GM11168 (cell line): Measurements from ENCODE around the gene TRIM74.
"Not testable (repeated sequence)": the region's sequence is repeated elsewhere in the genome, so short reads cannot be mapped to it uniquely, and the experiment has no call there.

Experiments
- in situ Hi-C: fragments of 300-500 bp; cut with MboI; formaldehyde crosslinking; loops from one replicate; pipeline ENCODE4 v1.12.0; 2022; ENCODE audit warnings: low sequenced_read_pairs; ENCODE audit not compliant: unreplicated experiment

The TRIM74 gene

GRCh38 chr7:72960626-72961345, 8.5 kb downstream of the TRIM74 start:
- in situ Hi-C loops, result not testable (repeated sequence)

- in situ Hi-C loops, result not testable (repeated sequence)
These were observed 9.2 kb downstream of the TRIM74 start for GRCh38 chr7:72960029-72960428.

- in situ Hi-C loops, result not testable (repeated sequence)
These were observed 14.6 kb downstream of the TRIM74 start for GRCh38 chr7:72954563-72955198.

DNA sequence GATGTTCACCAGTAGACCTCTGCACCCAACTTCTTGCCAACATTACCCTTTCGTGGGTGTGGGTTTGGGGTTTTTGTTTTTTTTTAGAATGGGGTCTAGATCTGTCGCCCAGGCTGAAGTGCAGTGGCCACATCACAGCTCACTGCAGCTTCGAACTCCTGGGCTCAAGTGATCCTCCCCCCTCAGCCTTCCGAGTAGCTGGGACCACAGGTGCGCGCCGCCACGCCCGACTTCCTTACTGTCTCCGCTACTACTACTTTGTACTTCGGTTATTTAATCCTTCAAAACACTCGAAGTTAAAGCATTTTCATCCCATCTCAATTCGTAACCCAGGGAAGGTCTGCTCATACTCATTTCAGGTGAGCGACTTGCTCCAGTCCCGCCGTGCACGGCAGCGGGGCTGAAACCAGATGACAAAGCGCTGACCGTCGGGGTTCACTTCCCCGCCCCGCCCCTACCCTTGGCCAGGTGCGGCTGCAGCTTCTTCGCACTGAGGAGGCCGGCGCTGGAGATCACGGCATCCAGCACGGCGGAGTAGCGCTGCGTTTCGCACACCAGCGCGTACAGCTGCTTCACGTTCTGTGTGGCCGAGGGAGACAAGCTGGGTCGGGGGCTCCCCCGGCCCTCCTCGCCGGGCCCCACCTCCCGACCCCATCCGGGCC, 15.2 kb downstream of the TRIM74 start:
- in situ Hi-C loops, result not testable (repeated sequence)

DNA sequence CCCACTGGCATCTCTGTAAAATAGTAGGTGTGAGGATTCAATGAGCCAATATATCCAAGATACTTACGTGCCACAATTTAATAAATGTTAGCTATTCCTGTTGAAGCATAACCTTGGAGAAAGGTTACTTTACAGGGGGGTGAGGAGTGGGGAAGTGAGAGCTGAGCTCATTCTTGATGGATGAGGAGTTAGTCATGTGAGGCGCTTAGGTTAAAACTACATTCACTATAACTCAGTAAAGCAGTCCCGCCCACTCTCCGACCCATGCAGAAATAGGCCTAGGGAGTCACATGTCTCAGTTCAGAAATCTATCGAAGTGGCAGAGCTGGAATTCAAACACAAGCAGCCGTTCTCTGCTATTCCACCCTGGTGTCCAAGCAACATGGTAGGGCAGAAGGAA, 18.8 kb downstream of the TRIM74 start:
- in situ Hi-C loops, result not testable (repeated sequence)

GRCh38 chr7:72949686-72950085, 19.6 kb downstream of the TRIM74 start:
- in situ Hi-C loops, result not testable (repeated sequence)

DNA sequence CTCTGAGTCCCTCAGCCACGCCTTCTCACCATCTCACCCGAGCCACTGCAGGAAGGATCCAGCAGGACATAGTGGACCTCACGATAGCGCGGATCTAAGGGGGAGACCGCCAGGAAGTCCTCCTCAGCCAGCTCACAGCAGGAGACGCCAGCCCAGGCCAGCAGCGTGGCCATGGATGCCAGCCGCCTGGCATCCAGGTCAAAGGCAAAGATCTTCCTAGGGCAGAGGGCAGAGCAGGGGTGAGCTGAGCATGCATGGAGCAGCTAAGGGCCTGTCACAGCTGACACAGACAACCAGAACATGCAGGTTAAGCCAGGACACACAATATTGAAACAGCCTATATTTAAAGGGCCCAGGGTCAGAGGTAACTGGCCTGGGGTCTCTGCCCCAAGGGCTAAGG, 20.0 kb downstream of the TRIM74 start:
- in situ Hi-C loops, result not testable (repeated sequence)

DNA sequence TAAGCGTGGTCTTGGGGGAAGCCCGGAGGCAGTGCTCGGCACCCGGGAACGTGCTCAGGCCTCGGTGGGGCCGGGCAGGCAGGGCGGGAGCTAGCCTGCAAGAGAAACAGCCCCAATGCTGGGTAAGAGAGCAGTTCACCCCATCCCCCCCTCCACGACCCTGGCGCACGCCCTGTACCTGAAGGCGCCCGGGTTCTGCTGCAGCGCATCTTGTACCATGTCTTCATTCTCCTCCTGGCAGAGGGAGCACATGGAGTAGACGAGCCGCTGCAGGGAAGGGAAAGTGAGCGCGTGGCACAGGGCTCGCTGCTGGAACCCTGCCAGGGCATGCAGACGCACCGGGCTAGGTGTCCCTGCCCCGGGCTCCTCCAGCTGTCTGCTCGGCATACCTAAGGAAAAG, 20.6 kb downstream of the TRIM74 start:
- in situ Hi-C loops, result not testable (repeated sequence)

DNA sequence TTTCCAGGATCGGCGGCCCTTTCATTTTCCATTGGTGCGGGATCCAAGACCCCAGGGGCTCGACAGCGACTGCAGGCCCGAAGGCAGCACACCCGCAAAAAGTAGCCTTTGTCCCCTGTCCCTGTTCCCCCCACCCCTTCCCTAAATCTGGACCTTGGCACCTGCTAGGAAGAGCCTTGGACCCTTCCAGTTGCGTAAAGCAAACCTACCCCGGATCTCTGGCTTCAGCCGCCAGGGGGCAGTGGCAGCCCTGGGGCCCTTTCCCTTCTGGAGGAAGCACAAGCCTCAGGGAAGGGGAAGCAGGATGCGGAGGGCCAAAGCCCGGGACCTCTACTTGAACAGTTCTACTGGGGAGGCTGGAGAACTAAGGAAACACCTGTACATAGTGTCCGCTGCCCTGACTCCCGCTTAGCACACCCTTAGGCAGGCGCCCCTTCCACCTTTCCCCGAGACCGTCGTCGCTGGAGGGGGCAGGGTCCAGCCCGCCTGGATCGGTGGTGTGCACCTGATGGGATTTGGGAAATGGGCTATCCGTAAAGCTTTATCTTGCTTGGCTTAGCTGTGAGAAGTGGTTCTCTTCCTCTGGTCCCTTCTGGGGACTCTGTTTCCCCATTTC, 23.0 kb downstream of the TRIM74 start:
- in situ Hi-C loops, result not testable (repeated sequence)

- in situ Hi-C loops, result not testable (repeated sequence)
These were observed 23.7 kb downstream of the TRIM74 start for GRCh38 chr7:72945597-72945996.

DNA sequence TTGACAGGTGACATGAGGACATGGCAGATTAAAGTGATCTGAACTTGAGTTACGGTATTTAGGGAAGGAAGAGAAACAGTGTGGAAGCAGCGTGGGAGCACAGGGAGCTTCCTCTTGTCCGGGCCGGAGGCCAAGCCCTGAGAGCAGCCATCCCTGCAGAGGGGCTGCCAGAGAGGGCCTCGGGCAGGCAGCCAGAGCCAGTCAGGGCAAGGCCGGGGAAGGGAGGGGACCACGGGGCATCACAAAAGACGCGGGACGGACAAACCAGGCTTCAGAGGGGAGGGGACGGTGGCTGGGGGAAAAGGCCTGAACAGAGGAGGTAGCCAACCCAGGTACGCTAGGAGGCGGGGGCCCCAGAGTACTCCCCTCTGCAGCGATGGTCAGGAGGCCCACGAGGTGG, 24.3 kb downstream of the TRIM74 start:
- in situ Hi-C loops, result not testable (repeated sequence)

GRCh38 chr7:72942956-72943355, 26.3 kb downstream of the TRIM74 start:
- in situ Hi-C loops, result not testable (repeated sequence)

- in situ Hi-C loops, result not testable (repeated sequence)
These were observed 27.1 kb downstream of the TRIM74 start for GRCh38 chr7:72942022-72942705.

DNA sequence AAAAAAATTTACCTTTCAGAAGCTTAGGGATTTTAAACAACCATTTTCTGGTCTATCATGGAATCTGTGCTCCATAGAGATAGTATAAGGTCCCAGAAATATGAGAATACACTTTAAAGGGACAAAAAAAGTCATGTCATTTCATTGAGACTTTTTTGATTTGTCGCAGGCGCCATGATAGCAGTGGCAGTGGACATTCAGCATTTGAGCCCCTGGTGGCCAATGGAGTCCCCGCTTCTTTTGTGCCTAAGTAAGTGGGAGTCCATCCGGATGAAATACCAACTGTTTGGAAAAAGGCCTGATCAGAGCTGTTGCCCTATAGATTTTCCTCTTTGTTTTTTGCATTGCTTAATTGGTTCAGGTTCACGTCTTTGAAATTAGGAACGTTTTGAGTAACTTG, 41.0 kb downstream of the TRIM74 start:
- in situ Hi-C loops, result not testable (repeated sequence)

GRCh38 chr7:72927791-72928190, 41.5 kb downstream of the TRIM74 start:
- in situ Hi-C loops, result not testable (repeated sequence)

- in situ Hi-C loops, result no loop called here
These were observed 43.6 kb downstream of the TRIM74 start for GRCh38 chr7:72925546-72926120.

DNA sequence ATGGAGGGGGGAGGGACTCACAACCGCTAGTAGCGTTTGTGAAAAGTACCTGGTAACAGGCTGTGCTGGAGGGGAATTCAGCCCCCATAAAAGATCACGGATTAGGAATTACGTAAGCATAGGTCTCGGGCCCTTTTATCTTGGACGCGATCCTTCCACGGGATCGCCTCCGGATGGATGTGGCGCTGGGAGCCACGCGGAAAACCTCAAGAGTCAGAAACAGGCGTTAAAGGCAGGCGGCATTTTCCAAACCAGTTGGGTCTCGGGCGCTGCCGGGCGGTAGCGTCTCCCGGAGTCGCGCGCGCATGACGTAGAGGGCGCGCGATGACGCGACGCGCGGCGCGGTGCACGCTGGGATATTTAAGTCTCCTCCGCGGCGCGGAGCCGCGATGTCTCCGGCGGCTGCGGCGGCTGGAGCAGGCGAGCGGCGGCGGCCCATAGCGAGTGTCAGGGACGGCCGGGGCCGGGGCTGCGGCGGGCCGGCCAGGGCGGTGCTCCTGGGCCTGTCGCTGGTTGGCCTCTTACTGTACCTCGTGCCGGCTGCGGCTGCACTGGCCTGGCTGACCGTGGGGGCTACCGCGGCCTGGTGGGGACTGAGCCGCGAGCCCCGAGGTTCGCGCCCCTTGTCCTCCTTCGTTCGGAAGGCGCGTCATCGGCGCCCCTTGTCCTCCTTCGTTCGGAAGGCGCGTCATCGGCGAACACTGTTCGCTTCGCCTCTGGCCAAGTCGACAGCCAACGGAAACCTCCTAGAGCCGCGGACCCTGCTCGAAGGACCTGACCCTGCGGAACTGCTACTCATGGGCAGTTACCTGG, 44.3 kb downstream of the TRIM74 start, which contains the start of gene POM121:
TSS of gene POM121 (plus strand) at position 363 of the 813 bp plus-strand sequence. CDS start at position 390, 27 bp downstream.
- in situ Hi-C loops, result no loop called here

DNA sequence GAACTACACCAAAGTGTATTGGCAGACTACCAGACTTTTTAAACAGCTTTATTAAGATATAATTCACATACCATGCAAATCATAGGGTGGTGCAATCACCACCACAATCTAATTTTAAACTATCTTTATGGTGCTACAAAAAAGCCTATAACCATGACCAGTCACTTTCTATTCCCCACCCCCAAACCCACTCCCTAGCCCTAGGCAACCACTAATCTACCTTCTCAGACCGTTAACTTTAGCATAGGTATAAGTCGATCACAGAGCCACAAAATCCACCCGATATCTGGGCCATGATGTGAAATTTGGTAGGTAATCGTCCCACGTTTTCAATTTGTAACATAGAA, 44.9 kb downstream of the TRIM74 start:
- in situ Hi-C loops, result no loop called here

- in situ Hi-C loops, result no loop called here
These were observed 50.0 kb downstream of the TRIM74 start for GRCh38 chr7:72919256-72919775.
